DMS 273 treated with DMSO at 0.1 percent for 48 hours (cell line): ENCODE measurements around the gene DONSON.
"Not testable (repeated sequence)": the region's sequence is repeated elsewhere in the genome, so short reads cannot be mapped to it uniquely, and the experiment has no call there.

Experiments used
- DNase-seq: peaks from one replicate; lab custom pipeline; 2025; lab: John Stamatoyannopoulos, UW

The DONSON gene, protein sequence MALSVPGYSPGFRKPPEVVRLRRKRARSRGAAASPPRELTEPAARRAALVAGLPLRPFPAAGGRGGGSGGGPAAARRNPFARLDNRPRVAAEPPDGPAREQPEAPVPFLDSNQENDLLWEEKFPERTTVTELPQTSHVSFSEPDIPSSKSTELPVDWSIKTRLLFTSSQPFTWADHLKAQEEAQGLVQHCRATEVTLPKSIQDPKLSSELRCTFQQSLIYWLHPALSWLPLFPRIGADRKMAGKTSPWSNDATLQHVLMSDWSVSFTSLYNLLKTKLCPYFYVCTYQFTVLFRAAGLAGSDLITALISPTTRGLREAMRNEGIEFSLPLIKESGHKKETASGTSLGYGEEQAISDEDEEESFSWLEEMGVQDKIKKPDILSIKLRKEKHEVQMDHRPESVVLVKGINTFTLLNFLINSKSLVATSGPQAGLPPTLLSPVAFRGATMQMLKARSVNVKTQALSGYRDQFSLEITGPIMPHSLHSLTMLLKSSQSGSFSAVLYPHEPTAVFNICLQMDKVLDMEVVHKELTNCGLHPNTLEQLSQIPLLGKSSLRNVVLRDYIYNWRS

DNA sequence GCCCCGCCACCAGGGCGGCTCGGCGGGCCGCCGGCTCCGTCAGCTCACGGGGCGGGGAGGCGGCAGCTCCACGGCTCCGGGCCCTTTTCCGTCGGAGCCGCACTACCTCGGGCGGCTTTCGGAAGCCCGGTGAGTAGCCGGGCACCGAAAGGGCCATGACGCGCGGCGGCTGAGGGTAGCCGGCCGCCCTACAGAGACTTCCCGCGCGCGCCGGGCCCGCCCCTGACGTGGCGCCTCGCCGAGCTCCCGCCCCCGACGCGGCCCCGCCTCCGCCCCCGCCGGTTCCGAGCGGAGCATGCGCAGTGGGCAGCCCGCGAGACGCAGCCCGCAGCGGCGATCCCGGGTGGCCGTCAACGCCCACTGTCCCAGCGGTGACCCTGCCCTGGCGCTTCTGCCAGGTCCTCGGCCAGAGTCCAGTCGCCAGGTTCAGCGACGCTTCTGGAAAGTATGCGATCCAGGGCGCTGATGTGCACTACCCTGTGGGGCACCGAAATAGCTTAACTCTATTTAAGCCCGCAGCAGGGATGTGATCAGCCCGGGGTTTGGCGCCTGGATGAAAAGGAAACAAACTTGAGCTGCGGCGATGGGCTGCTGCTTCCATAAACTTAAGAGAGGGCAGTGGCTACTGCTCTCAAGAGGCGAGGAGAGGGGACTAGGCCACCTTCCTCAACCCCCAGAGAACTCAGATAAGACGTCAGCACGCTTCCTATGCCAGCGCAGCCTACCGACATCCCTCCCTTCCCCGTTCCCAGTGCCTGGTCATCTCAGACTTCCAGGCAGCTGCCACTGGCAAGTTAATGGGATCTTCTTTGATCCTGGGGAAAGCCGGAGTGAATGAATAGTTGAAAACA is at the start of gene DONSON:
TSS of gene DONSON (minus strand) at position 200 of the 851 bp plus-strand sequence. CDS start at position 157, 43 bp downstream.
- peak; percentile 42 for DNase-seq

DNA sequence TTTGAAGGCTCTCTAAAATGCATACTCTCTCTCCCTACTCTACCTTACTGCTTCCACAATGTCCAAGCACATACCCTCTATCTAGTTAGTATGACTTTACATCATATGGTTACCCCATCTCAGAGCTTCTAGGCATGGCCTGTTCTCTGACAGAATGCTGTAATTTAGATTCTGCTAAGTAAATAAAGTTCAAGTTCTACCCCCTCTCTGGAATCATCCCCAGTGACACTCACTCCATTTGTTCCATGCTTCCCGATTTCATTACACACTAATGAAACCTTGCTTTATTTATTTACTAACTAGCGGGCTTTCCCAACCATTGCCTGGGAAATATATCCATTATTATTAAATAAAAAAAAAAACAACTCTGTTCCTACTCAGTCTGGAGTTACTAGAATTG is 45.8 kb upstream of the DONSON start:
- DNase-seq: no peak

DNA sequence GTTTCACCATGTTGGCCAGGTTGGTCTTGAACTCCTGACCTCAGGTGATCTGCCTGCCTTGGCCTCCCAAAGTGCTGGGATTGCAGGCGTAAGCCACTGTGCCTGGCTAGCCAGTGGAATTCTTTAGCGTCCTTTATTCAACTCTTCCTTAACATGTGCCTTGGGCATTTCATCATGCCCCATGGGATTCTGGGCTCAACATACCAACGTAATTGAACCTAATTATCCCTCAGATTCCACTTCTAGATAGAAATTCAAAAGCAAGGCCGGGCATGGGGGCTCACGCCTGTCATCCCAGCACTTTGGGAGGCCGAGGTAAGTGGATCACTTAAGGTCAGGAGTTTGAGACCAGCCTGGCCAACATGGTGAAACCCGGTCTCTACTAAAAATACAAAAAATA is 37.7 kb upstream of the DONSON start:
- not testable (repeated sequence) for DNase-seq

DNA sequence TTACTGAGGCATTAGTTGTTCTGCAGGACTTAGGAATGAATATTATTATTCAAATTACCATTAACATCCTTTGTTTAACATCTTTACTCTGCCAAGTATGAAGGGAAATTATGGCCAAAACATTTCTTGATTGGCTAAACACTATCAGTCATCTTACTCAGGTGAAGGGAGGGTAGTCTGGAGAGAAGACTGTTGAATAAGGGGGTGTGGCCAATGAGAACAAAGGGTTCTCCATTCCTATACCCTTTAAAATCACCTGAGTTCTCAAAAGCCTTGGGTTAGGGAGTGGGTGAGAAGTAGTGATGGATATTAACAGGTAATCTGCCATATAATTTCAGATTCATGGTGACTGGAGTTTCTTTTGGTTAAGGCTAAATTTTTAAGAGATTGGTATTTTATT is 33.8 kb upstream of the DONSON start:
- DNase-seq: no peak

DNA sequence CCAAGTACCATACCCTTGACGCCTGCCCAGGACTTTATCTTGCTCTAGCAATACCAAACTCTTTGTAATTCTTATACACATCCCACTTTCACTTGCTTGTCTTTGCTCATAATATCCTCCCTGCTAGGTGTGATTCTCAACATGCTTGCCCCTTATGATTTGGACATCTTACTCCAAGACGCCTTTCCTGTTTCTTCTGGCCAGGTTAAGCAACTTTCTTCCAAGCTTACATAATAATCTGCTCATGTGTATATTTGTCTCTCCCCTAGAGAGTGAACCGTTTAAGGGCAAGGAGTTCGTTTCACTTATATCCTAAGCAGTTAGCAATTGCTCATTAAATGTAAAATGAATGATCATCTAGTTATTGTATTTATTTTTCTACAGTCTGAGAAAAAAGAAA is 31.2 kb upstream of the DONSON start:
- no peak for DNase-seq

DNA sequence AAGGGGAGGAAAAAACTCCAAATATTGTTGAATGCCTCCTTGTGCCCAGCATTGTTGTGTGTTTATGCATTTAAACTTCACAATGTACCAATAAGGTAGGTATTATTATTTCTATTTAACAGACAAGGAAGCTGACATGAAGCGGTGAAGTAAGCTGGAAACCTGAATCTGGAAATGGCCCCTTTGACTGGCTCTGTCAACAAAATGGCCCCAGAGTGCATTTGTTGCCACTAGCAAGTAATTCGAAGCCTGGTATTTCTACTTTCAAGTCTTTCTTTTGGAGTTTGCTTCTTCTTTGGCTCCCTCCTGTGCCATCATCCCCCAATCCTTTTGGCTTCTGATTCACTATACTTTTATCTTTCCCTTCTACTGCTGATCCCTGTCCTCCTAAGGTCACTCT is 29.9 kb upstream of the DONSON start:
- DNase-seq: no peak

DNA sequence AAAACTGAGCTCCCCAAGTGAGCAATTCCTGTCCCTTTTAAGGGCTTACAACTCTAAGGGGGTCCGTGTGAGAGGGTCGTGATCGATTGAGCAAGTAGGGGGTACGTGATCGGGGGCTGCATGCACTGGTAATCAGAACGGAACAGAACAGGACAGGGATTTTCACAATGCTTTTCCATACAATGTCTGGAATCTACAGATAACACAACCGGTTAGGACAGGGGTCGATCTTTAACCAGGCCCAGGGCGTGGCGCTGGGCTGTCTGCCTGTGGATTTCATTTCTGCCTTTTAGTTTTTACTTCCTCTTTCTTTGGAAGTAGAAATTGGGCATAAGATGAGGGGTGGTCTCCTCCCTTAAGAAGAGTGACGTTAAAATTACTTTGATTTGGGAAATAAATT is 29.1 kb upstream of the DONSON start:
- DNase-seq: not testable (repeated sequence)

DNA sequence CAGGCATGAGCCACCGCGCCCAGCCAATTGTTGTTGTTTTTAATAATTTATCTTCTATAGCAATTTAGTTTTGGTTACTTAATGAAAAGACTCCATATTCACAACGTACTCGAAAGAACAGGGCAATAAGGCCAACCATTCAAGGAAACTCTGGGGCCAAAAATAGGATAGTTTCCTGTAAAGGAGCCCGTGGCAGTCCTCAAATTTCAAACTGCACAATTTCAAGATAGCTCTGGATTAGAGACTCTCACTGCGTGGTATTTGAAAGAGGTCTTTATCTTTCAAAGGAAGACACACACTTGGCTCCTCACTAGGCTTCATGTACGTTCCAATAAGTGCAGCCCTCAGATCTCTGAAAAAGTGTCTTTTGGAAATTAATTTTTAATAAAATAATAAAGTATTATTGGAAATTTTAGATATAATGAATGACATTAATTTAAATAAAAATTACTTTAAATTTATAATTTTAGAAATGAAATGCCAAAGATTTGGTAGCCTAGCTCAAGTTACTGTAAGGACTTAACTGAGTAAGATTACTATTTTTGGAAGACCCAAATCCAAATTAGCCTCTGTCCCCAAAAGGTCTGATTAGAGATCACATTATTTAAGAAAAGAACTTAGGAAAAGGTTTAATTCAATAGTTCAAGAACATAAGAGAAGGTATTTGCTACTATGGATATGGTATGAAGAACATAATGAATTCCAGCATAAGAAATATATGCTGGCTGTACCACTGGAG is 22.7 kb upstream of the DONSON start:
- DNase-seq: no peak

DNA sequence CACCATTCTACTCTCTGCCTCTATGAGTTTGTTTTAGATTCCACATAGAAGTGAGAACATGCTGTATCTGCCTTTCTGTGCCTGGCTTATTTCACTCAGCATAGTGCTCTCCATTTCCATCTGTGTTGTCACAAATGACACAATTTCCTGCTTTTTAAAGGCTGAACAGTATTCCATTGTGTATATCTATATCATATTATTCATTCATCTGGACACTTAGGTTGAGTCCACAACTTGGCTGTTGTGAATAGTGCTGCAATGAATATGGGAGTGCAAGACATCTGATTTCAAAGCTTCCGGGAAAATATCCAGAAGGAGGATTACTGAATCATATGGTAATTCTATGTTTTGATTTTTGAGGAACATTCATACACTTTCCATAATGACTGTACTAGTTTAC is 20.1 kb upstream of the DONSON start:
- DNase-seq: no peak

DNA sequence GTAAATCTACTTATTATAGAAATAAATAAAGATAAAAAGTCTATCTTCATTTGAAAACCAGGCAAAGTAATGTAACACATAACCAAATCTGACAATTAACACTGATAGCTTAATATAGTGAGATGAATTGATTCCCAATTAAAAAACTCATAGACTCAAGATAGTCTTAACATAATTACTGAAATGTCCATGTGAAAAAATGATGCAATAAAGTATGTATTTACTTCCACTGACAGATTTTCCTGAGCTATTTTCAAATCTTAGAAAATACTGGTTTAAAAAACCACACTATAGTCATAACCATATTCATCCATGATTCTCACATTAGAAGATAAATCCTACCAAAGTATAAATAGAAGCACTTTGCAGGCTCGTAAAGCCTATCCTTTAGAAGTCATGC is 9.6 kb upstream of the DONSON start:
- no peak for DNase-seq

DNA sequence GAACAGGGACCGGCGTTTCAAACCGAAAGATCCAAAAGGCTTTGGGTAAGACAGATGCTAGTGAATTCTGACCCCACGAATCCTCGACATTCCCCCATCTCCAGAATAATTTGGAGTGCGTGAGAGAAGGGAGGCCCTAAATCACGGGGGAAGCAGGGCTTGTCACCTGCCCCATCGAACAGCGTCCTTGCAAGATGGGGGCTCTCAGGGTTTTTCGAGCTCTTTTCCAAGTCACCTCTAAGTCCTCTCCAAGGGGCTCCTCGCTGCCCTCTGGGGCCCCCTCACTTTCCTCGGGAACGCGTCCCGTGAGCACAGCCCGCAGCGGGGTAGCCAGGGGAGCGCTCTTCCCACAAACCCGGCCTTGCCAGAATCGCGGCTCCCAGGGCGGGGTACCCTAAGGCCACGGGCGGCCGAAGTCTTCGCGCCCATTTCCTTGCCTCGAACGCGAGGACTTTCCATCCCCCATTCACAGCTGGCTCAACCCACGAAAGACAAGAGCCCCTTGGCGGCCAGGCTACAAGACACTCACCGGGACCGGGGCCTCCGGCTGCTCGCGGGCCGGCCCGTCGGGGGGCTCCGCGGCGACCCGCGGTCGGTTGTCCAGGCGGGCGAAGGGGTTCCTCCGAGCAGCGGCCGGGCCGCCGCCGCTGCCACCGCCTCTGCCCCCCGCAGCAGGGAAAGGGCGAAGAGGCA is 546 bp downstream of the DONSON start:
- no peak for DNase-seq

DNA sequence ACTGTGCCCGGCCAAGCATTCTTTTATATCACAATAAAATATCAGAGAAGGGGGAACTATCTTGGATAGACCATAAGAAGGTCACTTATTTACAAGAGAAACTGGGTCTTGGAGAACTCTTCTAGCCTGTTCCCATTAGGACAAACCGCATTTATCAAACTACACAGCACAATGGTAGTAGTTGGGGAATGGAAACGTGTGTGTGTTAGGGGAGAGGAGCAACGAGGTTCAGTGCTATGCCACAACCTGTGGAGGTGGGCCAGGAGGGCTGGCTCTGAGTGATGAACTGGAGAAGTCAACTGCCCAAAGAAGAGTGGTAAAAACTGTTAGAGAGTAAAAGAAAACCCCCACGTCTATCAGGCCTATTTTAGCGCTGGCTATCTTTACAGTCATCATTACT is 1.6 kb downstream of the DONSON start:
- DNase-seq: no peak

DNA sequence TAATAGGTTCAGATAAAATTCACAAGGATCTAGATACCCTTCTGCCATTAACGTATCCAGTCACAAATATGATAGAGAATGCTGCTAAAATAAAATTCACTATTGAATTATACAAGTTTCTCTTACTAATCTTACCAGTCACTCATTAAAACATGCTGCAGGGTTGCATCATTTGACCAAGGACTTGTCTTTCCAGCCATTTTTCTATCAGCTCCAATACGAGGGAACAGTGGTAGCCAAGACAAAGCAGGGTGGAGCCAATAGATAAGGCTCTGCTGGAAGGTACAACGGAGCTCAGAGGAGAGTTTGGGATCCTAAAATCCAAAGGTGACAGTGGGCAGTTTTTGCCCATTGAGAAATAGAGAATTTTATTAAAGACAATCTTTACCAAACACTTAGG is 4.0 kb downstream of the DONSON start:
- DNase-seq: no peak

DNA sequence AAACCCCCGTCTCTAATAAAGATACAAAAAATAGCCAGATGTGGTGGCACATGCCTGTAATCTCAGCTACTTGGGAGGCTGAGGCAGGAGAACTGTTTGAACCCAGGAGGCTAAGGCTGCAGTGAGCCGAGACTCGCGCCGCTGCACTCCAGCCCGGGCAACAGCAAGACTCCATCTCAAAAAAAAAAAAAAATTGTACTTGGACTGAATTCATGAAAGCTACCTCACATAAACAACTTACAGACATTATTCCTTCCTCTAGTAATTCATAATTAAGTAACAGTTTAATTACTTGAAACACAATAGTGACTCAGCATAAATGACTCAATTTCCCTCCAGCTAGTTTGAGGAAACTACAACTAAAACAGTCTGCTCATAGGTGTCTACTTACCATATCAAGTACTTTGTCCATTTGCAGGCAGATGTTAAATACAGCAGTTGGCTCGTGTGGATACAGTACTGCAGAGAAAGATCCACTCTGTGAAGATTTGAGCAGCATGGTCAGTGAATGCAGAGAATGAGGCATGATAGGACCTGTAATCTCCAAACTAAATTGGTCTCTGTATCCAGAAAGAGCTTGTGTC is 9.4 kb downstream of the DONSON start:
- peak; percentile 13 for DNase-seq

DNA sequence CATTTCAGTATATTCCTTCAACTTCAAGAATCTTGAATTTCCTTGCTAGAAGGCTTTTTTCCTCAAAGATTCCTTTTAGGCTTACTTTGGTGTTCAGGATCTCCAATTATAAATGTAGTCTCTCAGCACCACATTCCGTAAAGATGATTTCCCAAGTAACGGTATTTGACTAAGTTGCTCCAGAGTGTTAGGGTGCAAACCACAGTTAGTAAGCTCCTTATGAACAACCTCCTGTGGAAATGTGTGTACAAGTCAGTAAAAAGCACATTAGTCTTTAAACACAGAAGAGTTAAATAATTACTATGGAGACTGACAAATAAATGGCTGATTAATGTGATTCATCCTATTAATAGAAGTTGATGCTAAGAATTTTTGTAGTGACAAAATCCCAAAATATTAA is 10.3 kb downstream of the DONSON start:
- no peak for DNase-seq

DNA sequence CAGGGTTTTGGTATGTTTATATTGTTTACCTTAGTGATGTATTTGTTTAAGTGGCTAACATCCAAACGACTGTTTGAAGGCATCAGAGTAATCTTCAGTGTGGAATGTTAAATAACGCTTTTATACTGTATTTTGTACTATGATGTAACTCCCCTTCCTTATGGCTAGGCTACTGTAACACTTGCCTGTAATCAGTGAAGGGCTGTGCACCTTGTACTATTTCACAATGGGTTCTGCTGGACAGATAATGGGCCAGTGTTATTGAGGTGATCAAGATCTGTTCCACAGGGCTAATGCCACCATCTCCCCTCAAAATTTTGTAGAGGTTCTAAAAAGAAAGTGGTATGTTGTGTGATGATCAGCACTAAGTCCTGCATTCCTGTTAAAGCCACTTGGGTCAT is 11.7 kb downstream of the DONSON start:
- DNase-seq: not testable (repeated sequence)

DNA sequence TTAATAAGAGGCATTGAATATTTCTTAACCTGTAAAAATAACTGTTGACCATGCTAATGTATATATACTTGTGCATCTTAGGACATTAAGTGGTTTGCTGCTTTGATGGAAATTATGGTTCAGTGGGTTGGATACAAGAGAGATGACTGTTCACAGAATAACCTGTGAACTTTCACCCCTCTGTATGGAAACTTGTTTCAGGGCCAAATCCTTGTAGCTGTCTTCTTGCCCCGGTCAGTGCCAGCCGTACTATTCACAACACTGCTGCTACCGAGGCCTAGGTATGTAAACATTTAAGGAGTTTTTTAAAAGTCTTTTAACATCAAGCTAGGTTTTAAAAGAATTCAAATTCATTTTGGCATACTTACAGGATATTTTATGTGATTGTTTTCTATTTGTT is 16.1 kb downstream of the DONSON start:
- DNase-seq: no peak

DNA sequence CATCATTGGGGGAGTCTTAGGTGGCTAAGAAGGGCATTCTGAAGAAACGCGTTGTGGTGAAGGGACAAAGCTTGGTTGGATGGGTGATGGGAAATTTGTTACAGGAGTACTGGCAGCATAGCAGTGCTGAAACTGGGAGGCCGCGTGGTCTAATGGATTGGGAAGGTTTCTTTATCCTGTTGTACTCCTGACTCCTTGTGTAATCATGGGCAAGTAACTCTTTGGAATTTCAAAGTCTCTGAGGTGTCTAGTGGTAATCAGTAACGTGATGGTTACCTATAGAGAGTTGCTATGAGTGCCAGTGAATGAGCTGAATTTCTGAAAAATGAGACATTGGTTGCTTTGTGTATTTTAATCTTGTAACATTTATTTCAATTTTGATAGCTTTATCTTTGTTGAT is 18.5 kb downstream of the DONSON start:
- DNase-seq: no peak

DNA sequence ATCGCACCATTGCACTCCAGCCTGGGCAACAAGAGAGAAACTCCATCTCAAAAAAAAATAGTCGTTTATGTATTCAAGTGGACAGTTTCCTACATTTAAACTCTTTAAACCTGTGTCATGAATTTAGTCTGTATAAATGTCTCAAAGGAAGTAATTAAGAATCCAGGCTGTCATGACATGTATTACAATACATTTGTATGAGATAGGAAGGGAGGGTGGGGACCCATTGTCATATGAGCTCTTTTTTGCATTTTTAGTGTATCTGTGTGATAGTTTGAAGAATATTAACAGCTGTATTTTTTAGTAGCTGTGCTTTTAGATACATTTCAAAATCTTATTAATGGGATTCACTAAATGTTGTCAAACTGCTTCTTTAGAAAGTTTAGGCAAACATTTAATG is 20.0 kb downstream of the DONSON start:
- no peak for DNase-seq

DNA sequence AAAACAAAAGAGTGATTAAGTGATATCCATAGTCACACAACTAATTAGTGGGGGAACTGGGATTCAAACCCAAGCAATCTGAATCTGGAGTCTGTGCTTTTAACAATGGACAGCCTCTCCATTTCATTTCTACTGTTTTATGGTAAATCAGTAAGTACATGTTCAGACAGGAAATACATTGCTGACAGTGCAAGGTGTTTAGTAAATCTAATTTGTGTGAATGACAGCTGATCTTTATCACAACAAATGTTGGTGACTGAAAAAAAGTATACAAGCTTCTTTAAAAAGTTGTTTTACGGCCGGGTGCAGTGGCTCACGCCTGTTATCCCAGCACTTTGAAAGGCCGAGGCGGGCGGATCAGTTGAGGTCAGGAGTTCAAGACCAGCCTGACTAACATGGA is 20.6 kb downstream of the DONSON start:
- no peak for DNase-seq

DNA sequence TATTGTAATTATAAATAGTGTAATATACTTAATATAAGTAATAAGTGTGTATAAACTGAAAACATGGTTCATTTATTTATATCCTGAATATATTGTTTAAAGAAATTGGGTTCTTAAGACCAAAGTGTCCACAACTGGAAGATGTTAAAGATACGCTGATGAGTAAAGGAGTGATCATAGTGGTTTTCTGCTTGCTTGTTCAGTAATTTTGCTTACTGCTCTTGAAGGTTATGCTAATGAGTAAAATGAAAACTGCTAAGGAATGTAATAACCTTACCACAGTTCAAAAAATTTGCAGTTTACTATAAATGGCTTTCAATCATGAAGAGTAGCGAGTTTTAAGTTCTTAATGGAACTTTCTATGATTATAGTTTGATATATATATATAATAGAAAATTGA is 22.0 kb downstream of the DONSON start:
- no peak for DNase-seq
